ENCODE data around the gene CCDC159. TPM values are rescaled to one million over a fixed set of nuclear protein-coding genes. Genes with fewer than 3 reads are reported as not detected.
A peak's percentile ranks its signal among the peaks of the same experiment; 100 is the strongest.

Gene CCDC159
- total and polyA plus RNA-seq, 2 of the 4 experiments (the other 2 are of a cell fraction) = 4.7 to 14.0 TPM

DNA sequence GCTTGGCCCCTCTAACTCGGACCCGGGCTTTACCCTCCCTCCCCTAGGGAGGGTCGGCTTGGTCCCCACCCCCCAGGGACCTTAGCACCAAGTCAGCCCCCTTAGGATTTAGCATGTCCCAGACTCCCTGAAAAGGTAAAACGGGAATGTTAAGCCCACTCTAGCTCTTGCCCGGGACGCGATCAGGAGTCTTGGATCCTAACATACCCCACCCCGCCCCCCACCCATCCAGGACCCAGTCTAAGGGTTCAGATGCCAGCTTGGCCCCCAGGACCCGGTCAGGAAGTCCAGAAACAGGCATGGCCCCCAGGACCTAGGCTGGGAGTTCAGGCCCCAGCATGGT, 37.4 kb downstream of the CCDC159 start:
- ATAC-seq (ENCODE audit: low read depth) (no peak), DNase-seq (no peak)
- Histone ChIP-seq H3K36me3 (ENCODE audit: control insufficient read depth, insufficient read depth, low read length) (no peaks in the 10 kb centered on the region), H3K18ac (ENCODE audit: low read depth, low read length) (no peak overlapping the region), H3K27ac (ENCODE audit: insufficient read depth, low read length) (no peak overlapping the region), H3K9me3 (ENCODE audit: control insufficient read depth, insufficient read depth, low read length) (no peaks in the 10 kb centered on the region), H2BK20ac (ENCODE audit: low read depth, low read length) (no peak overlapping the region), H3K4me1 (ENCODE audit: control insufficient read depth, insufficient read depth, low read length) (peaks cover 6% of the 10 kb centered on the region; the same call in 1 of the 2 replicates), H2BK5ac (ENCODE audit: low read depth, low read length, poor library complexity, severe bottlenecking) (no peak overlapping the region), H3K4me2 (ENCODE audit: low read depth, low read length) (peak overlapping the region; percentile 80), H2AK9ac (replicated peaks; ENCODE audit: low read depth, low read length, poor library complexity) (peak overlapping the region; percentile 48), H3K9ac (ENCODE audit: low read depth, low read length) (0 out of 2 replicates have a peak overlapping the region, but pooled peaks have one; percentile 9), H4K8ac (ENCODE audit: low read depth in 2 of 2, low read length in 2 of 2) (peak overlapping the region in 1 of 2 experiments; percentile 51; a peak in 1 of 4 replicates), H3K79me1 (ENCODE audit: low read depth in 1 of 2, low read length in 2 of 2) (peaks cover 8 to 17% of the 10 kb centered on the region in 2 experiments), H2BK120ac (ENCODE audit: low read depth, low read length) (no peak overlapping the region), H4K5ac (ENCODE audit: low read depth, low read length) (no peak overlapping the region), H3K56ac (ENCODE audit: extremely low read depth, insufficient read depth, low read length) (no peak overlapping the region), H2AFZ (replicated peaks; ENCODE audit: low read length, poor library complexity) (peak overlapping the region; percentile 88), H3K14ac (replicated peaks; ENCODE audit: low read depth, low read length) (no peak overlapping the region), H2AK5ac (ENCODE audit: low read depth, low read length) (no peak overlapping the region), H3K23ac (ENCODE audit: low read depth, low read length) (0 out of 2 replicates have a peak overlapping the region, but pooled peaks have one; percentile 19), H3K4ac (ENCODE audit: low read depth, low read length) (no peak overlapping the region), H3K4me3 (ENCODE audit: insufficient read depth, low read depth, low read length) (peak overlapping the region; percentile 39), H3K27me3 (ENCODE audit: control insufficient read depth, insufficient read depth, low read length) (no peaks in the 10 kb centered on the region; the same call in 1 of the 2 replicates), H4K91ac (ENCODE audit: insufficient read depth, low read depth, low read length) (no peak overlapping the region), H3K9me1 (ENCODE audit: insufficient read depth, low read length) (peaks cover 12% of the 10 kb centered on the region), H2BK15ac (ENCODE audit: low read depth, low read length) (no peak overlapping the region), H4K20me1 (ENCODE audit: insufficient read depth, low read length) (no peaks in the 10 kb centered on the region)
- dilution Hi-C loops (cut with HindIII; ENCODE audit: low sequenced_read_pairs, unreplicated experiment) (no loop called here), intact Hi-C loops (cut with micrococcal nuclease) (loop anchor here (5.0 kb wide), 1 partner anchor 39 kb away; no protein-coding TSS in a partner anchor), in situ Hi-C loops (cut with MboI; ENCODE audit: low sequenced_read_pairs) (no loop called here)
- no CpG with 5 or more reads among the region's 9 CpGs for WGBS, 2 experiments (ENCODE audit: extremely low coverage in 2 of 2, insufficient read length in 1 of 2)
- TF ChIP-seq MXI1 (IDR thresholded peaks at IDR 0.05; ENCODE audit: borderline replicate concordance, low read depth, low read length) (no peak), BHLHE40 (IDR thresholded peaks at IDR 0.05; ENCODE audit: low read depth, low read length) (no peak), RCOR1 (IDR thresholded peaks at IDR 0.05; ENCODE audit: insufficient replicate concordance, low read length) (no peak), MAFK (IDR thresholded peaks at IDR 0.05; ENCODE audit: low read depth, low read length) (no peak), NFE2L2 (IDR thresholded peaks at IDR 0.05; ENCODE audit: low read depth, low read length) (no peak), CHD1 (IDR thresholded peaks at IDR 0.05; ENCODE audit: low read depth, low read length) (no peak), POLR2A (IDR thresholded peaks at IDR 0.05; ENCODE audit: low read depth, low read length) (no peak)
- TF ChIP-seq, protein P1, sequence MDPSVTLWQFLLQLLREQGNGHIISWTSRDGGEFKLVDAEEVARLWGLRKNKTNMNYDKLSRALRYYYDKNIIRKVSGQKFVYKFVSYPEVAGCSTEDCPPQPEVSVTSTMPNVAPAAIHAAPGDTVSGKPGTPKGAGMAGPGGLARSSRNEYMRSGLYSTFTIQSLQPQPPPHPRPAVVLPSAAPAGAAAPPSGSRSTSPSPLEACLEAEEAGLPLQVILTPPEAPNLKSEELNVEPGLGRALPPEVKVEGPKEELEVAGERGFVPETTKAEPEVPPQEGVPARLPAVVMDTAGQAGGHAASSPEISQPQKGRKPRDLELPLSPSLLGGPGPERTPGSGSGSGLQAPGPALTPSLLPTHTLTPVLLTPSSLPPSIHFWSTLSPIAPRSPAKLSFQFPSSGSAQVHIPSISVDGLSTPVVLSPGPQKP (IDR thresholded peaks at IDR 0.05; ENCODE audit: borderline replicate concordance, low read depth, low read length) = no peak
- TF ChIP-seq, protein P2, sequence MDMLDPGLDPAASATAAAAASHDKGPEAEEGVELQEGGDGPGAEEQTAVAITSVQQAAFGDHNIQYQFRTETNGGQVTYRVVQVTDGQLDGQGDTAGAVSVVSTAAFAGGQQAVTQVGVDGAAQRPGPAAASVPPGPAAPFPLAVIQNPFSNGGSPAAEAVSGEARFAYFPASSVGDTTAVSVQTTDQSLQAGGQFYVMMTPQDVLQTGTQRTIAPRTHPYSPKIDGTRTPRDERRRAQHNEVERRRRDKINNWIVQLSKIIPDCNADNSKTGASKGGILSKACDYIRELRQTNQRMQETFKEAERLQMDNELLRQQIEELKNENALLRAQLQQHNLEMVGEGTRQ (IDR thresholded peaks at IDR 0.05; ENCODE audit: low read depth, low read length) = no peak
- TF ChIP-seq, protein P3, sequence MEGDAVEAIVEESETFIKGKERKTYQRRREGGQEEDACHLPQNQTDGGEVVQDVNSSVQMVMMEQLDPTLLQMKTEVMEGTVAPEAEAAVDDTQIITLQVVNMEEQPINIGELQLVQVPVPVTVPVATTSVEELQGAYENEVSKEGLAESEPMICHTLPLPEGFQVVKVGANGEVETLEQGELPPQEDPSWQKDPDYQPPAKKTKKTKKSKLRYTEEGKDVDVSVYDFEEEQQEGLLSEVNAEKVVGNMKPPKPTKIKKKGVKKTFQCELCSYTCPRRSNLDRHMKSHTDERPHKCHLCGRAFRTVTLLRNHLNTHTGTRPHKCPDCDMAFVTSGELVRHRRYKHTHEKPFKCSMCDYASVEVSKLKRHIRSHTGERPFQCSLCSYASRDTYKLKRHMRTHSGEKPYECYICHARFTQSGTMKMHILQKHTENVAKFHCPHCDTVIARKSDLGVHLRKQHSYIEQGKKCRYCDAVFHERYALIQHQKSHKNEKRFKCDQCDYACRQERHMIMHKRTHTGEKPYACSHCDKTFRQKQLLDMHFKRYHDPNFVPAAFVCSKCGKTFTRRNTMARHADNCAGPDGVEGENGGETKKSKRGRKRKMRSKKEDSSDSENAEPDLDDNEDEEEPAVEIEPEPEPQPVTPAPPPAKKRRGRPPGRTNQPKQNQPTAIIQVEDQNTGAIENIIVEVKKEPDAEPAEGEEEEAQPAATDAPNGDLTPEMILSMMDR (conservative IDR thresholded peaks at IDR 0.05; ENCODE audit: low read depth, low read length) = no peak
- ChIA-PET CTCF (interaction anchor here (0.7 to 1.4 kb wide), 6 partner anchors 9 to 90 kb away, joined by 3 to 10 read pairs (median 4); partner anchors contain the start of genes CCDC159, ODAD3, SWSAP1 and TMEM205), POLR2A (ENCODE audit: unreplicated experiment) (no interaction called here)
- no TSS peak for BruUV-seq (replicated peaks)

Data from IMR-90 (cell line).